IPS-NIHi7 (cell line): ENCODE results near the gene CC2D2B.
A peak's percentile ranks its signal among the peaks of the same experiment; 100 is the strongest.
"Not testable (repeated sequence)": the region's sequence is repeated elsewhere in the genome, so short reads cannot be mapped to it uniquely, and the experiment has no call there.

Experiments used
- DNase-seq: peaks from one replicate; pipeline ENCODE4 v3.0.0; 2012; ENCODE audit warnings: mixed read lengths; ENCODE audit errors: extremely low spot score

The CC2D2B gene

DNA sequence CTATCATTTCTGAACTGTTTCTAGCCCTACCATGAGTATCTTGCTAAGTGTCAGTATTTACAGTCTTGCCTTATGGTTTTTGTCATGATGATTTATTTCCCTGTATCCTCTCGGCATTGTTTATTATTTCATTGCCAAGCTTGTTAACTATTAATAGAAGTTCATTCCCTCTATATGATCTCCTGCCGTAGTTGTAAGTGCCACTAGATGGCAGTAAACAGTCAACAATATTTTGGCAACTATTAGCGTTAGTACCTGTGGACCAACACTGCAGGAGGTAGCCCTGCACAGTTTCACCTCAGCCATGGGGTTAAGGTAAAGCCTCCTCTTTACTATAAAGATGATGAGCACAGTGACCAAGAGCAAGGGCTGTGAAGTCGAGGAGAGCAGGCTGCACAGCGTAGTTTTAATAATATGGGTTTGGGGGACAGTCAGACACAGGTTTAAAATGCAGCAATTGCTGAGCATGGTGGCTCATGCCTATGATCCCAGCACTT, 109.5 kb downstream of the CC2D2B start:
- DNase-seq: peak; percentile 73

DNA sequence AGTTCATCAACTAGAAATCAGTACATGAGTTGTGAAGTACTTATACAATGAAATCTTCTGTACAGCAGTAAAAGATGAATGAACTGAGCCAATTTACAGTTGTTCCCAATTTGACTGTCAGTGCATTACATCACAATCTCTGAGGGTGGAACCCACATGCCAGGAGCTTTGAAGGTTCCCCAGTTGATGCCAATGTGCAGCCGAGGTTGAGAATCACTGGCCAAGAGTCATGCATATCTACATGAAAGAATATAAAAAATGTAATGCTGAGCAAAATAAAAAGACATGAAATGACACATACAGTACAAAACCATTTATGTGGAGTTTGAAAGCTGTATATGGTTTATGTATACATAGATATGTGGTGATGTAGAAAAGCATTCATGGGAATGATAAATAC, 113.6 kb downstream of the CC2D2B start:
- no peak for DNase-seq

DNA sequence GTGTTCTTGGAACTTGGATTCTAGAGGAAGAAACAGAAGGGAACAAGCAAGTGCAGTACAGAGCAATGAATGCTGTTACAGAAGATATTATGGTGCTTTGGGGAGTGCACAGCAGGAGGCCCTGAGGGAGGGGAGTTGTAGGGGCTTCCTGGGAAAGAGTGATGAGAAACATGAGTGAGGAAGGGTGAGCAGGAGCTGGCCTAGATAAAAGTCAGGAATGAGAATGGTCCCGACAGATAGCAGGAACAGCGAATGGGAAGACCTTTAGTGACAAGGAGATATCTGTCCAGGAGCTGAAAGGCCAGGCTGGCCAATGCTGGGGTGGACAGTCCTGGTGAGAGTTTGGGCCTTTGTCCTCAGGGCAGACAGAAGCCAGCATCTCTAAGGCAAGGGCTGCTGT, 115.0 kb downstream of the CC2D2B start:
- no peak for DNase-seq

DNA sequence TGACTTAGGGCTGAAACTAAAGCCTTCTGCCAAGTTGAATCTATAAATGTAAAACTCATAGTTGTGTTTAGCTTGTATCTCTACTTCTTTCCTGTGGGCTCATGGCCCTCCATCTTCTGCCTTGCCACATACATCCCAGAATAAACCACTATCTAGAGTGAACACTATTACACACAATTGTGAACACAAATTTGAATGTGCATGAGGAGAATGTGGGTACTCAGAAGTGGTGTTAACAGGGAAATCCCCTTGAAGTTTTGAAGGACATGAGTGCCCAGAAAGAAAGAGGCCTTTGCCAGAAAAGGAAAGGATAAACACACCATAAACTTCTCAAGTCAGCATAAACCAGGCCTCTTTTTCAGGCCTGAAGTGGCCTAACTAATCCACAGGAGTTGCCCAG, 115.4 kb downstream of the CC2D2B start:
- no peak for DNase-seq

DNA sequence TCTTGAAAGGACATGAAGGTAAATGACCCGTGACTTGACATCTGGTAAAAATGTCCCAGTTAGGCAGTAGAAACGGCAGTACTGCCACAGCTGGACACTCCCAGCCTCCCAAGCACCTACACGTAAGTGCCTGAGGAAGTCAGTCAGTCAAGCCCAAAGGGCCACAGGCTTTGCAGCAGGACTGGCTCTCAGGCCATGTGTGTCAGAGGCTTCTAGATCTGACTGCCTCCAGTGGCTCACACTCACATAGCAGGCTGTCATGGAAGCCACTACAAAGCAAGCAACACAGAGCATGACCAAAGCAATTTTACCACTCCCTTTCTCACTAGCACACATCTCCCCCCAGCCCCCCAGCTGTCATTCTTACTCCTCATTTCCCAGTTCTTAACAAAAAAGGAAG, 117.8 kb downstream of the CC2D2B start:
- peak; percentile 63 for DNase-seq

DNA sequence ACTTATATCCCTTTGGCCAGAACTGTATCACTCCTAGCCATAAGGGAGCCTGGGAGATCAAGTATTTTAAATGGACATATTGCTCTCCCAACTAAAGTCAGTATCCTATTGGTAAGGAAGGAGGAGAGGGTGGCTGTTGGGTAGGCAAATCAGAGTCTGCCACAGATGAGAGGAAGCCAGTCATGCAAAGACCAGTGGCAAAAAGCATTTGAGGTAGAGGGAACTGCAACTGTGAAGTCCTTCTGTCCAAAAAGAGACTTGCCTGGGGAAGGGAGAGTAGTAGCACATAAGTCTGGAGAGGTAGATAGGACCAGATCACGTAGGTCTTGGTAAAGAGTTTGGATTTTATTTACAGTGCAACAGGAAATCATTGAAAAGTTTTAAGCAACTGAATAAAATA, 126.8 kb downstream of the CC2D2B start:
- DNase-seq: no peak

DNA sequence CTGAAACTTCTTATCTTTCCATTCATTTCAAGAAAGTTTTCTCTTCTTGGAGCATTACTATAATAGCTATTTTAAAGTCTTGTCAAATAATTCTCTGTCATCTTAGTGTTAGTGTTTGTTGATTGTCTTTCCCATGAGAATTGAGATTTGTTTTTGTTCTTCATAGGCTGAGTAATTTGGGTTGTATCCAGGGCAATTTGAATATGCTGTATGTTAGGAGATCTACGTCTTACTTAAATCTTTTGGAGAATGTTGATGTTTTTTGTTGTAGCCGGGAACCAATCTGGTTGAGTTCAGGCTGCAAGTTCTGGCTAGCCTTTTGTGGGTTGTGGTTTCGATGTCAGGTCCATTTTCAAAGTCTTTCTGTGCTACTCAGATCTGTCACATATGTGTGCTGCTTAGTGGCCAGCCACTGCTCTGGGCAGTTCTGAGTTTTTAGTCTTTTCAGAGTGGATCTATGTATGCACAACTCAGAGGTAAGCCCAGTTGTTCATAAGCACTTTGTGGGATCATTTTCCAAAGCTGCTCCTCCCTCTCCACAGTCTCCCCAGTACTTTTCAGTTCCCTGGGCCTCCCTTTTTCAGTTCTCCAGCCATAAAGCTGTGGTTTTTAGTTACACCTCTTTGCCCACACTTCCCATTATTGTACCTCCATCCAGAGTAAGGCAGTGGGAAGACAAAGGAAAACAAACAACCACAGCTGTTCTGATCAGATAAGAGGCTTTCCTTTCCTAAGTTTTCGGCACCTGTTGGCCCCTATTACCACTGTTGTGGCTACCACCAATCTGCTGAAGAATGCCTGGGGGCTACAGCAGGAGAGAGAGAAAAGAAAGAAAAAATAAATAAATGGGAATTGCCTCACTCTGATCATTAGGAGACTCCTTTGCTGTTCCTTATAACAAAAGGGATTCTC, 131.0 kb downstream of the CC2D2B start:
- DNase-seq: no peak

DNA sequence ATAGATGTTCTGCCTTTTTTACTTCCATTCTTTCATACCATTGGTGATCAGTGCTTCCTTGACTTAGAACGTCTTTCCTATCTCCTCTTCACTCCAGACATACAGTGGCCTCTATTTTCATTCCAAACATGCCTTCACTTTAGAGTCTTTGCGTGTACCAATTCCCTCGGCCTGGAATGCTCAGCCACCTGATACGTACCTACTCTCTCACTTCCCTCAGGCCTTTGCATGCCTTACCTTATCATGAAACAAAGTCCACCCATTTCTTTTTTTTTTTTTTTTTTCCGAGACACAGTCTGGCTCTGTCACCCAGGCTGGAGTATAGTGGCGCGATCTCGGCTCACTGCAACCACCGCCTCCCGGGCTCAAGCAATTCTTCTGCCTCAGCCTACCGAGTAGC, 133.4 kb downstream of the CC2D2B start:
- DNase-seq: no peak

DNA sequence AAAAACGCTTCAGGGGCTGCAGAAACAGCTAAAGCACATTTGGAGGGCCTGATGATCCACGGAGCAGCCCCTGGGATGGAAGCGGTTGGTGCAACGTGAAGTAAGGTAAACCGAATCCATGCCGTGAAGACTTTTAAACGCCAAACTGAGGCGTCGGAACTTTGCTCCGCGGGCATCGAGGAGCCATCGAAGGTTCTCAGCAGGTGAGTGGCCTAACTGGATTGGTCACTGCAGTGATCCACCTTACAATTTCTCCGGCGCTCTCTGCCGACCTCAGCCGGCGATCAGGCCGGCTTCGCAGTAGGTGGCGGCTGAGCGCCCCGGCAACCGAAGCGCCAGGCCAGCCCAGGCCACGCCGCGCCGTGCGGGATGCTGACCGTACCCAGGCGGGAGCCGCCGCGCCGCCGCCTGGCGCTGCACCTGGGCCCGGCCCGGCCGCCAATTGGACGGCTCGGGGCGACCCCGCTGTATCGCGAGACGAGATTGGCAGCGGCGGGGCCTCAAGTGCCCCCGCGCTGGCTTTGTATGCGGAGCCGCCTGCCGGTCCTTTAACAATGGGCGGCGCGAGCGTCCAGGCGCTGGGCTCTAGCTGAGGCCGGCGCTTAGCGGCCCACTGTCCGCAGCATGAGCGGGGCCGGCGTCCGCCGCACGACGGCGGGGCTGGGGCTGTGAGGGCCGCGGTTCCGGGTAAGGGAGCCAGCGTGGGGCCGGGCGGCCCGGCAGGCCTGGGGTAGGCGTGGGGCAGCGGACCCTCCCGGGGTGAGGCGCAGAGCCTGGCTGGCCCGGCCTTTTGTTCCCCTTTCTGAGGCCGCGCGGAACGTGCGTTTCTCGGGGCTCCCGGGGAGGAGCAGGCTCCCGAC, 135.5 kb downstream of the CC2D2B start, which contains the start of gene CCNJ:
TSS of gene CCNJ (plus strand) at position 551 of the 860 bp plus-strand sequence. CDS start 811 bp downstream, outside the sequence.
- peak; percentile 99 for DNase-seq

DNA sequence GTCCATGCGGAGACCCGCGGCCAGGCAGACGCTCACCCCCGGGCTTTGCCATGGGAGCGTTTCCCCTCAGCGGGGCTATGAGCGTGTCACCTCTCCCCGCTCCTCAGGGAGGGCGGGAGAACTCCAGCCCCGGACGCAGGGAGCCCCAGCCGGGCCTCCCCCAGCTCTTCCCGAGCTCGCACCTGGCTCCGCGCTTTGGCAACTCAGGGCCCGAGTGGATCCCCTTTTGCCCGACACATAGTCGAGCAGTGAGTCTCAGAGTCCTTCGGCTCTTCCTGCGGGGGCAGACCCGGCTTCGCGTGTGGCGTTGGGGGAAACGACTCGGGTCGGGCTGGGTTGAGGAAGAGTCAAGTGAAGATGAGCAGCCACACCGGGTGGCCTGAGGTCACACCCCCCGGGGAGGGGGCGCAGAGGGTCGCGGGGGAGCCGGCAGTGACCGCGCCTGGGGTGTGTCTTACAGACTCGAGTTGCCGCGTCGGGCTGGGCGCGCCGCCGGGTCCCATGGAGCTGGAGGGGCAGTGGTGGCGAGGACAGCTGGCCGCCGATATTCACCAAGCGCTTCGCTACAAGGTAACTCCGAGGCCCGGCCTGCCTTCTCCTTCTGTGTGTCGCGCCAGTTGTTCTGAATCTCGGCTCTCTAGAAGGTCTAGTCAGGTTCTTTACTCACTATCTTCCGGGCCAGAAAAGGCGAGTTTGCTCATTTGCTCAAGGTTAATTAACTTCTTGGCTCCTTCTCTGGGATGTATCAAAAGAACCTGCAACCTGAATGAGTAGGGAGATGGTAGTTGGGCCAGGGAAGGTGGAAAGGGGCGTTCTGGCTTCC, 136.3 kb downstream of the CC2D2B start:
- peak; percentile 59 for DNase-seq

DNA sequence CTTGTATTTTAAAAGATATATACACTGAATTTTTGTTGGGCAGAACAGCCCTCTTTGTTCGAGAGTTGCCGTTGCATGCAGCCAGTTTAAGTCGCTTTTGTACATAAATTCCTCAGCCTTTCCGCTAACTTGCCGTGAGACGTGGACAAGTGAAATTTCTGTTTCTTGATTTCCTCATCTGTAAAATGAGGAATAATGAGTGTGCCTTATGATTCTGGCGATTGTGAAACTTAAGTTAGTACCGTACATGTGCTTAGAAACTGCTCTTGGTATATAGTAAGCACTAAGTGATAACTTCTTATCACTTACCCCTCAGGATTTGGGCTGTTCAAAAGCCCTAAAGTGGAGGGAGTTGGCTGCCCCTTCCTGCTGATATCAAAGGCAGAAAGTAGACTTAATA, 137.0 kb downstream of the CC2D2B start:
- DNase-seq: peak; percentile 10

DNA sequence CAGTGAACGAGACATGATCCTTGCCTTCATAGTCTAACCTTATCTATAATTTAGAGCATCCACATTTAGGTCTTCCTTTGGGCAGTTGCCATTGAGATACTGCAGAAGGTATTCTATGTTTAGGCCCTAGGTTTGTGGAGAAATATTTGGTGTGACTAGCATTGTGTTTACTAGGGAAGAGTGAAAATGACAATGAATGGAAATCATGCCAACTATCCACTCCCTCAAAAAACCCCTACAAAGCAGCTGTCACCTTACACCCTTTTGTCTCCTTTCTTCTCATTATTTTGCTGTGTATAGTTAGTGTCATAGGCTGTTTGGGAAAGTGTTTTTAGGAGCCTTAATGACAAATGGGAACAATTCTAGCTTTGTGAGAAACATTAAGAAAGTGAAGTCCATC, 138.8 kb downstream of the CC2D2B start:
- DNase-seq: no peak

DNA sequence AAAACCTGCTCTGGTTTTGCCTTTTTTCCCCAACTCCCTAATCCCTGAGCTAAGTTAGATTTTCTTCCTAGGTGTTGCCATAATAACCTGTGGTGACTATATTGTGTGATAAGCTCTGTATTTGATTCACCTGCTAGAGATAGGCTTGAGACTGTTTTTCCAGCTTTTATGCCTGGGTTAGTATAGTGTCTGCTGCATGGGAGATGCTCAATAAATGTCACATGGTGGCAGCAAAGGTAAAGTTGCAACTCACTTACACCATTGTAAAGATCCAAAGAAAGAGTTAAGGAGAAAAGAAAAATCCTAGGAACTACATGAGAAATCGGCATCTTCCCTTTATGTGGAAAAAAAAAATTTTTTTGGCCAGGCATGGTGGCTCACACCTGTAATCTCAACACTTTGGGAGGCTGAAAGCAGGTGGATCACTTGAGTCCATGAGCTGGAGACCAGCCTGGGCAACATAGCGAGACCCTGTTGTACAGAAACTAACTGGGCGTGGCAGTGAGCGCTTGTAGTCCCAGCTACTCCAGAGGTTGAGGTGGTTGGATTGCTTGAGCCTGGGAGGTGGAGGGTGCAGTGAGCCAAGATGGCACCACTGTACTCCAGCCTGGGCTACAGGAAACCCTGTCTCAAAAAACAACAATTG, 139.4 kb downstream of the CC2D2B start:
- no peak for DNase-seq

DNA sequence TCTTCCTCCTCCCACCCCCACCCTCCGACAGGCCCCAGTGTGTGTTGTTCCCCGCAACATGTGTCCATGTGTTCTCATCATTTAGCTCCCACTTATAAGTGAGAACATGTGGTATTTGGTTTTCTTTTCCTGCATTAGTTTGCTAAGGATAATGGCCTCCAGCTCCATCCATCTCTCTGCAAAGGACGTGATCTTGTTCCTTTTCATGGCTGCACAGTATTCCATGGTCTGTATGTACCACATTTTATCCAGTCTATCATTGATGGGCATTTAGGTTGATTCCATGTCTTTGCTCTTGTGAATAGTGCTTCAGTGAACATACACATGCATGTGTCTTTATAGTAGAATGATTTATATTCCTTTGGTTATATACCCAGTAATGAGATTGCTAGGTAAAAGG, 140.2 kb downstream of the CC2D2B start:
- not testable (repeated sequence) for DNase-seq

DNA sequence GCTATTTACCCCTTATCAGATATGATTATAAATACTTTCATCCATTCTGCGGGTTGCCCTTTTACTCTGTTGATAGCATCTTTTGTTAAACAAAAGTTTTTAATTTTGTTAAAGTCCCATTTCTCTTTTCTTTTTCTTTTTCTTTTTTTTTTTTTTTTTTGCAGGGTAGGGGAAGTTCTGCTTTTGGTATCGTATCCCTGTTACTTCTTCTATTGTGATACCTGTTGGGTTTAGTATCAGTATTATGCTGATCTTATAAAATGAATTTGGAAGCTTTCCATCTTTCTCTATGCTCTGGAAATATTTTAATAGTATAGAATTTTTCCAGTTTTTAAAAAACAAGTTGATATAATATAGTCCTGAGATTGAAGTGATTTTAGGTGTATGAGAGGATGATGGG, 141.6 kb downstream of the CC2D2B start:
- DNase-seq: no peak

DNA sequence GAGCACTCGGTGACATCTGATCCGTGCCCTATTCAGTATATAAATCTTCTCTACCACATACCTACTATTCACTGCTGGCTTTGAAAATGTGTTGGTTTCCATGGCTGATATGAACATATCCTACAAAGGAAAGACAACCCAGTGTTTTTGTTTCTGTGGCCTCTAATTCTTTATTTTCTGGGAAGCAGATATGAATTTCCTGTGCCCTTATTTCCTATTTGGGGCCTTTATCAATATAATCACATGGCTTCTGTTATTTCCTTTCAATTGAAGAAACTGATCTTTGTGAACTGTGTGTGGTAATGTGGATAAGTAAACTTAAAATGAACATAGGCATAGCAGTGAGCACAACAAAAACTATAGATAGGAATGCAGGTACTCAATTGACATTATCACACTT, 146.2 kb downstream of the CC2D2B start:
- no peak for DNase-seq

DNA sequence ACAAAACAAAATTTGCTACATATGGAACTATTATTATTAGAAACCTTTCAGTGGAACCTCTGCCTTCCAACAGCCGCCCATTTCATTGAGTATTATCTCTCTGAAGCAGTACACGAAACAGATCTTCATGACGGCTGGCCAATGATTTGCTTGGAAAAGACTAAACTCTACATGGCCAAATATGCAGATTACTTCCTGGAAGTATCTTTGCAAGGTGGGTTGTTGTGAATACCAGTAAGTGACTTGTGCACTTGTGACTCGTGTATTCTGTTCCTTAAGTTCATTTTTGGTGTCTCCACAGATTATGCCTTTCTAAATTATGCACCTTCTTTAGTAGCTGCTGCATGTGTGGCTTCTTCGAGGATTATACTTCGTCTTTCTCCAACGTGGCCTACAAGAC, 149.0 kb downstream of the CC2D2B start:
- no peak for DNase-seq

DNA sequence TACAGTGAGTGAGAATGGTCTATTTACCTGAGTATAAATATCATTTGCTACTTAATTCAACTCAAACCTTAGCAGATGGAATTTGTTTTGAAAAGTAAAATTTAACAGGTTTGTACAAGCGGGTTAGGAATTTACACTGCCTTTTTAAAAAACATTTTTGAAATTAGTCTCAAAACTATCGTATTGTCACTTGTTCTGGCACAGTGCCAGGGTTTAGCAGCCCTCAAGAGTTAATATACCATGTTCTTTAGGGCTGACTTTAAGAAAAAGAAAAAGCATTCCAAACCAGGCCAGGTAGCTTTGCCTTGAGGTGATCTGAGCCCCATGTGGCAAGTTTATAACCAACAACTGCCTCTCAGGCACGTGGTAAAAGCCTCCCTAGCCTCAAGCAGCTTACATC, 153.5 kb downstream of the CC2D2B start:
- DNase-seq: no peak

DNA sequence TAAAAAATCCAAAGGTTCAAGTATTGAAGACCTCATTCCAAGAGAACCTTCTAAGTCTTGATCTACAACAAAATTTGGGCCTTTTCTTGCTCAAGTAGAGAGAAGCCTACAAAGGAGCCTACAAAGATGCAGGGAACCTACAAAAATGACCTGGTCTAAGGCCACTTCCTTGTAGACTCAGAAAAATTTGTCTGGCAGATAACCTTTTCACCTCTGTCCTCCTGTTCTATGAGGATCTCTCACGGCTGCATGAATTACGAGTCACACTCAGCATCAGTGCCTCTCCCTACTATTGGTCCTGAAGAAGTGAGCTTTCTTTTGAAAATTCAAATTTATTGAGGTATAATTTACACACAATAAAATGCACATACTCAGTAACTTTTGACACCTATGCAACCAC, 164.9 kb downstream of the CC2D2B start:
- DNase-seq: no peak

DNA sequence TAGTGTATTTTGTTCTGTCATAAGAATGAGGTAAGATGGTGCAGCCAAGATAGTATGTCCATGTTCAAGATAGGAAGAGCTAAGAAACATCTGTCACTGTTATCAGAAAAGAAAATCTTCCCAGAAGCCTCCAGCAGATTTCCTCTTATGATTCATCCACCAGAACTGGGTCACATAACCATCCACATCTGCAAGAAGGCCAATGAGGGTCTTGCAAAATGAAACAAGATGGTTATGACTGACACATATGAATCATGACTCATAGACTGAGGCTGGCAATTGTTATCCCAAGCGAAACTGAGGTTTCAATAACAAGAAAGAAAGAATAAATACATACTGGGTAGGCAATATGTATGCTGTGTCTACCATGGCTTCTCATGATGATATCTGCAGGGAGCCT, 165.9 kb downstream of the CC2D2B start:
- no peak for DNase-seq

DNA sequence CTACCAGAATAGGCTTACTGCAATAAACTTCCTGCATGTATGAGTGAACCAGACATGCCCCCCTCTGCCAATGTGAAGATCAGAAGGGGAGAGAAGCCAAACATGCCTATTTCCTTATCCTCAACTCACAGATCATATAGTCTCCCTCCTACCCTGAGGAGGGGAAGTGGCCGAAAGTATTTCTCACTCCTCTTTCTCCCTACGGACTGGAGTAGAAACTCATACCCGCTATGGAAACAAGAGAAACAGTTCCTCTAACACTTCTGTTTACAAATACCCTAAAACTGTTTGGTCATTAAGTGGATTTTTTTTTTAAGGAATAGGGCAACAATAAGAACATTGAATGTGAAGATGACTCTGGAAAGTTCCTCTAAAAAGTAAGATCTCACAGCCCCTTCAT, 167.0 kb downstream of the CC2D2B start:
- no peak for DNase-seq
